Stimulated activated CD4-positive, alpha-beta T cell treated with anti-CD3 and anti-CD28 coated beads, Interleukin-1b, Interleukin-23, amount 100 ng/mL, for 4 hours (primary cell): ENCODE data around the gene PLCL1.
"Not testable (repeated sequence)": the region's sequence is repeated elsewhere in the genome, so short reads cannot be mapped to it uniquely, and the experiment has no call there.

Experiments used
- DNase-seq, 2 donors: peaks; one replicate each; pipeline ENCODE4 v3.0.0-alpha.2; 2020; ENCODE audit warnings: low read depth in 2 of 2

Gene PLCL1

DNA sequence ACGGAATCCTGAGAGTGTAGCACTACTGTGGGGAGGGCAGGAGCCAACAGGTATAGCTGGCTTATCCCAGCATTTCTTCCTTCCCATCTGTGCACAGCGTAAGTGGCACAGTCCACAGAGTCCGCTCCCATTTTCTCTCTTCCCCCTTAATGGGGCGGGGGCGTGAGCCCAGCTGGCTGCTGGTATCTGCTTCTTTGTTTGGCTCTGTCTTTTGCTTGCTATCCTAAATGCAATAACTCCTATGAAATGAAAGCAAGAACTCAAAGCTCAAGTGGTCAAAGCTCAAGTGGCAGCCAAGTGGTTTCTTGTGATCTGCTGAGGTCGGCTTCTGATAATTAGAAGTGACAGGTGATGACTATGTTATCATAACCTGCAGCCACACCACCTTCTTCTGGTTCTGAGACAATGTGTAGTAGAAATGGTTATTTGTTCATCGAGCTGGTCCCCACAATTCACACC lies 192.7 kb downstream of the PLCL1 start:
- DNase-seq = no peak

DNA sequence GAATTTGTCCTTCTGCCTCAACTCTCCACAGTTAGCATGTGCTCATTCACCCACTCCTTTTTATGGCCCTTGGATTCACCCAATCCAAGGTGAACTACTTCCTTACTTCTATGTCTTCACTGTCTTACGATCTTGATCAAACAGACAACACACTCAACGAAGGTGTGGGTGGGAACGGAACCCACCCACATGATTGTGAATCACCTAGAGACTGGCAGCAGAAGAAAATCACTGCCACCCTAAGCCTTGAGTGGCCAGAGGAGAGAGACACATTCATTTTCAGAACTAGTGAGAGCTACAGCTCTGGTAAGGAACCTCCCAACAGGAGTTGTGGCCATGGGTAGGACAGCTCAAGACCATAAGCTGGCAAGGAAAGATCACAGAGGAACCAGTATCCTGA lies 194.3 kb downstream of the PLCL1 start:
- peak; percentile 1 to 15 for DNase-seq

DNA sequence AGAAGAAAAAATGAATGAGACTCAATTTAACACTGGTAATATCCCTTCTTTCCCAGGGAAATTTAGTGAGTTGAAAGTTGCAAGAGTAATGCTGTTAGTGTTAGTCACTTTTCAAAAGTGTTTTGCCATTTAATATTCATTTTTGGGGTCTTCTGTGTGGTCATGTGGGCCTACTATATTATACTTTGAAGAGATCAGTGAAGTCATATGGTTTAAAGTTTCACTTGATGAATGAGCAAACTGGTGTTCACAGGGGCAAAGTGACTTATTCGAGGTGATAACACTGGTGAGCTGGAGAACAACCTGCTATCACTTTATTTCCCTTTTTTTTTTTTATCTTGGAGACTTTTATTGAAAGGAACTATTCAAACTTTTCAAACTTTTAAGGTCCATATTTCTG lies 196.0 kb downstream of the PLCL1 start:
- no peak for DNase-seq

DNA sequence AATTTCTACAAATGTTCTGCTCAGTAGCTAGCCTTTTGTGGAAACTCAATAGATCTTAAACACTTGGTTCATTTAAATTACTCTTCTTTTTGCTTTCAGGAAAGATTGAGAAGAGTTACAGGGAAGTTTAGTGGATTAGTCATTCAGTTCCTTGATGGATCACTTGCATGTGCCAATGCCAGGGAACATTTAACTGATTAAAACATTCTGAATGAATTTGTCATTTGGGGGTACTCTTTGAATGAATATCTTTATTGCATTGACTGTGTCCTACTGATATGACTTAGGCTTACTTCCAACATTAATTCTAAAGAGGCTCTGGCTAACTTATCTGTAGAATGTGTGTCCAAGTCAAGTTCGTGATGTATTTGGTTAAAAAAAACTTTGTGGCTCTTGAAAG lies 199.8 kb downstream of the PLCL1 start:
- no peak for DNase-seq

DNA sequence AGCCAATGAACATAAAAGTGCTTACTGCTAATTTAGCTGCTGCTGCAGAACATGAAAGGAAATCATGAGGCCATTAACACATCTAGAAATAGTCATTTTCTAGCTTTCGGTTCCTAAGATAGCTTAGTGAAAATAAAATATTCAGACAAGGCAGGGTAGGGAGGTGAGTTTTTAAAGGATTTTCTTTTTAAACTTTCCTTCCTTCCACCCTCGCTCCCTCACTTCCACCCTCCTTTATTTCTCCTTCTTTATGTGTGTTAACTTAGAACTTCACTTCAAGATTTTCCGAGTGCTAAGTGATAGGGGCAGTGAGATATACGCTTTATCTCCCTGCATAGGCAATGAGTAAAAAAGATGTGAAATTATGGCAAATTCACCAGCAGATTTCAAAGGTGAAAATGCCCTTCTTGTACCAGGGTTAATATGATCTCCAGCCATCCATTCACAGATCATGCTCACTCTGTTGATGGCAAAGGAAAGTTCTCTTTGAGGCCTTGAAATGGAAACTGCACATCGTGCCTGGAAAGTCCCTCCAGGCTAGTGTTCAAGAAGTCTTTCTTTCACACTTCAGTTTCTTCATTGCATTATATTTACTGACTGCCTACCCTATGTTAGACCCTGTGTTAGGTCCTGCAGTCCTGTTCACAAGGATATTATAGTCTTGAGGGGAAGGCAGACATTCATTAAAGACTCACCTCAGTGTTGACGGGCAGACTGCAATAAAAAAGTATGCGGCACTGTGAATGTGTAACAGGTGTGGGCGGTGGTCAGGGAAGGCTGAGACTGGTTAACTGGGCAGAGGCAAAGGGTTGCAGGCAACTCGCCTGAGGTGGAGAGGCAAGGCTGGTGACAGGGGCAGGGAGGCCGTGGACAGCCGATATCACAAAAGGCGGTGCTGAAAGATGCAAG lies 200.8 kb downstream of the PLCL1 start:
- peak; percentile 3 to 14 for DNase-seq

DNA sequence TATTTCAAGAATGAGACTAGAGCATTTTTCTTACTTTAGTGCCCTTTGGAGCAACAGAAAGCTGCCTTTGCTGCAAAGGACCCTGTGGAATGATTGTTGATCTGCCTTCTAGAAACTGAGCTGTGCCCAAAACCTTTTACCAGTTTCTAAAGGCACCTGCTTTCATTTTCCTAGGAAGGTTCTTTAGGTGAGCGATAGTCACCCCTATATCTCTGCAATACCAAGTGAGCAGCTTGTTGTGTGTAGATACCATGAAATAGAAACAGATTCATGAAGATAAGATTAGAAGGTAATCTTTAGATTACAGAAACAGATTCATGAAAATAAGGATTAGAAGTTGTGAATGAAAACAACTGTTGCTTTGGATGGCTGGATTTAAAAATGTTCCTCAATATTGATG lies 202.3 kb downstream of the PLCL1 start:
- DNase-seq = no peak

DNA sequence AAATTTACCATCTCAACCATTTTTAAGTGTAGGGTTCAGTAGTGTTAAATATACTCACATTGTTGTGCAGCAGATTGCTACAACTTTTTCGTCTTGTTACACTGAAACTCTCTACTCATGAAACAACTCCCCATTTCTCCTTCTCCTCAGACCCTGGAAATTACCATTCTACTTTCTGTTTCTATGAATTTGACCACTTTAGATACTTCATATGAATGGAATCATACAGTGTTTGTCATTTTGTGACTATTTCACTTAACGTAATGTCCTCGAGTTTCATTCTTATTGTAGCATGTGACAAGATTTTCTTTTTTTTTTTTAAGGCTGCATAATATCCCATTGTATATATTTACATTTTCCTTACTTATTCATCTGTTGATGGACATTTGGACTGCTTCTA lies 203.8 kb downstream of the PLCL1 start:
- DNase-seq = no peak

DNA sequence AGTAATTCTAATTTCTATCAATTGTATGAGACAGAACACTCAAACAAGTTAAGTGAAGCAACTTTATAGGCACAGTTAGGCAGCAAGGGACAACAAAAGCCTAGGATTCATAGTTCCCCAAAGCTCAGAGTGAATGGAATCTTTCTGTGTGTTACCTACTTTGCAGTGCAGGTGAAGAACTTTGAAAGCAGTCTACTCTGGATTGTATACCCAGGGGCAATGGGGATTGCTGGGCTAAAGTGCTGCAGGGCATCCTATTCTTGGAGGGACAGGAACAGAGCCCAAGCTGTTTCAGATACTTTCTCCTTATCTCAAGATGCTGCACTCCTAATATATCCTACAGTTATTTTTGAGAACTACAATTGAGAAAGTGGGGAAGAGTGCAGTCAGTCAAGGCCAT lies 207.6 kb downstream of the PLCL1 start:
- DNase-seq = no peak

DNA sequence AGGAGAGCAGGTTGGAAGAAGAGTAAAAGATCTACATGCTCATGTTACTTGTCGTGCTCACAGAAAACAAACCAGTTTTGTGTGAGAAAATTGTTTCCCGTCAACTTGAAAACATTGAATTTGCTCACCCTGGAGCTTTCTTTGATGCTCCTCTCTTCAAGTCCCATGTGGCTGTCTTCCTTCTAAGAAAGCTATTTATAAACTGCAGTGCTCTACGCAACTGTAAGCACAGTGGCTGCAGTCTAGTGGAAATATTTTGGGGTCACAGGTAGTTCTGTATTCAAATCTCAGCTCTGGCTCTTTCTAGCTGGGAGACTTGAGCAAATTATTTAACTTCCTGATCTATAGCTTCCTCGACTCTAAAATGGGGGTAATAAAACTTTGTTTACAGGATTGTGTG lies 211.8 kb downstream of the PLCL1 start:
- DNase-seq = no peak

DNA sequence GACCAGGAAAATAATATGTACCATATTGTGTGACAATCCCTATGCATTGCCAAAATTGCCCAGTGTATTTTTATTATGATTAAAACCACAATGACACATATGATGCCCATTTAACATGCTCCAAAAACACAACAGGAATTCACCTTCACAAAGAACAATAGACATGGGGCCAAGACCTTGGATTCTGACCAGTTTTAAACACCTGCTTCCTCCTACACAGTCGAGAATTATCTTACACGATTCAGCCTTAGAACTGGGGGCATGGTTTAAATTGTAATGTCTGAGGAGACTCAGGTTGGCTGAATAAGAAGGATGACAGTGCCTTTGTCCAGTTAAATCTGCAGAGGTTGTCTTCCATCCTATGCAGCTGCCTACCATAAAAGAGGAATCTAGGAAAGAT lies 212.7 kb downstream of the PLCL1 start:
- no peak for DNase-seq

DNA sequence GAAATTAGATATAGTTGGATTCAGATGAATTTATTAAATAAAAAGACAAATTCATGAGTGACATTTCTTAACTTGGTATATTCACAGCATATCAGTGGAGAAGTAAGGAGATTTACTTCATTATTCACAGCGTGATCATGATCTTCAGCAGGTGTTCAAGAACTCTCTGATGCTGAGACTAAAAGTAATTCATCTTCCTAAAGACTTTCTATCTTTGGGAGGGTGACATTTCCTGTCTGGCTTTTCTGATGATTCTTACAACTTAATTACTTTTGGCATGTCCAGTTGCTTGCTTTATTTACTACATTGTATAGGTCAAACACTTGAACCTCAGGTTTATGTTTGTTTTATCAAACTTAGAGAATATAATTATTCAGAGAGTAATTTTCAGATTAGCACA lies 224.6 kb downstream of the PLCL1 start:
- DNase-seq = no peak

DNA sequence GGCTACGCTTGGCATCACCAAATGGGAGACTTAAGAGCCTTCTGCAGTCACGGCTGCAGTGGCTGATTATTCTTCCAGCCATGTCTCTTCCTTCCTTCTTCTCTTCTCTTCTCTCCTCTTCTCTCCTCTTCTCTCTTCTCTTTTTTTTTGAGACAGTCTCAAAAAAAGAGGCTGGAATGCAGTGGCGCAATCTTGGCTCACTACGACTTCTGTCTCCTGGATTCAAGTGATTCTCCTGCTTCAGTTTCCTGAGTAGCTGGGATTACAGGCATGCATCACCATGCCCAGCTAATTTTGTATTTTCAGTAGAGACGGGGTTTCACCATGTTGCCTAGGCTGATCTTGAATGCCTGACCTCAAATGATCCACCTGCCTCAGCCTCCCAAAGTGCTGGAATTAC lies 225.2 kb downstream of the PLCL1 start:
- DNase-seq = not testable (repeated sequence)

DNA sequence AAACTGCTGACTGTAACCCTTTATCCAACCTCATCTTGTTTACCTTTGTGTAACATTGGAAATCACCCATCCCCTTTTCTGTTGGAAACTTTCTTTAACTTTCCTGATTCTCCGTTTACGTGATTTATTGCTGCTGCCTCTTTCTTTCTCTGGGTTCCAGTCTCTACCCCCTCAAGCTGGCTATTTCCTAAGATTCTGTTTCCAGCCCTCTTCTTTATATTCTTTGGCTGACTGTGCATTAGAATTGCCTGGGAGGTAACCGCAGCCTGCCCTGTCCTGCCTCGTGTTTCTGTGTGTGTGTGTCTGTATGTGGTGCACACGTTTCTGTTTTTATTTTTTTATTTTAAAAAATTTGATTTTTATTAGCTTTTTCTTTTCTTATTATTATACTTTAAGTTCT lies 229.2 kb downstream of the PLCL1 start:
- no peak for DNase-seq

DNA sequence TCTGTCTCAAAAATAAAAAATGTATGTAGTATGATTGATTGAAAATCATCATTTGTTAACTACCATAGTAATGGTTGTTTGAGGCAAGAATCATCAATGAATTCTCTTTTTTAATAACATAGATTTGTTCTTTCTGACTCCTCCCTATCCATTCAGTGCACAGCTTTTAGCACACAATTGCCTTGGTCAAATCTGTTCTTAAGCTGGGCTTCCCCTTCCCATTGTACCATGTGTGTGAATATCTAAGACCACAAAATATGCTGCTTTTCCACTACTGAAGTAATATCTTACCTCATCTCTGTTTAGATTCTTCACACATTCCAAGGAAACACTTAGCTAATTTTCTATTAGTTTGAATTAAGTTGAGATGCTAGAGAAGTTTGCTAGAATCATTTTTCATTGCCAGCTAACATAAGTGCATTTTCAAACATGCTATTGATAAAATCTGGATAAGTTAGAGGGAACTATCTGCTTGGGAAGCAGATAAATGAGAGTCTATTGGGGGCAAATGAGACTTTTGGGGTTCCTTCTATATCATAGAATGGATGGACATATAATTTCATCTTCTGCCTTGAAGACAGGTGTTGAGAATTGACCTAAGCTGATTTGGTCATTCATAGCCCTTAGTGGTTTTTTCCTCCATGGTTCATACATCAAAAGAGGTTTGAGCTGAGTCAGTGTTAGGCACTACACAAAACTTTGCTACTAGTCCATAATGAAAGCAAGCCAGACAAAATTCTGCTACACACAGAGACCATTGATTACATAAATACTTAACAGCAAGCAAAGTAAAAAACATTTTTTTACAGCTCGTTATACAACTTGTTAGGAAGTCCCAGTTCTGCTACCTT lies 231.9 kb downstream of the PLCL1 start:
- DNase-seq = no peak

DNA sequence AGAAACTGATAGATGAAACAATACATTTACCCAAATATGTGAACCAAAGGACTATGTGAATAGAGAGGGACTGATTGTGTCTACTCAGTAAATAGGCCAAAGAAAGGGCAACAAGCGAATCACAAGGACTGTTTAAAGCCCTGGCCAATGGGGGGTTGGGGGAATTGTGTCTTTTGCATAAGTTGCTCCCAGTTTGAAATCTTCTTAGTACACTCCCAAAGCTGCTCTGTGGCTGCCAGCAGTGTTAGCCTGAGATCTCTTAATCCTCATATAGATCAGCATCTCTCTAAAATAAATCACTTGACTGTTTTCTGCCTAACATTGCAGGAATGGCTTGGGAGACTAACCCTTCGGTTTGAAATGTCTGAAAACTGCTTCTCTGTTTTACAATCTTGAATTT lies 236.4 kb downstream of the PLCL1 start:
- DNase-seq = no peak

DNA sequence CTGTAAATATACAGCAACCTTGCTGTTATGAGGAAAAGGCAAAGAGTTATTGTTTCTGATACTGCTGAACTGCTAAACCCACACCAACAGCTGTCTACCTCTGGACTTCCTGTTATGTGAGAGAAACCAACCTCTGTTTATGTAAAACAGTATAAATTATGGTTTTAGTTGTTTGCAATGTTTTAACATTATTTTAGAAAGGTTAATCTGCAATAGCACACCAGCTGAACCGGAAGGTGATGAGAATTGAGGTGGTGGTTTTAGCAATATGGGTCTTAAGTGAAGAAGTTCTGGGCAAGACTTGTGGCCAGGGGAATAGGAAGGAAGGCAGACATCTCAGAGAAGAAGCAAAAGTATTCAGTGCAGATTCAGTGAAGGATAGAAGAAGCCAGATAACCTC lies 237.8 kb downstream of the PLCL1 start:
- no peak for DNase-seq

DNA sequence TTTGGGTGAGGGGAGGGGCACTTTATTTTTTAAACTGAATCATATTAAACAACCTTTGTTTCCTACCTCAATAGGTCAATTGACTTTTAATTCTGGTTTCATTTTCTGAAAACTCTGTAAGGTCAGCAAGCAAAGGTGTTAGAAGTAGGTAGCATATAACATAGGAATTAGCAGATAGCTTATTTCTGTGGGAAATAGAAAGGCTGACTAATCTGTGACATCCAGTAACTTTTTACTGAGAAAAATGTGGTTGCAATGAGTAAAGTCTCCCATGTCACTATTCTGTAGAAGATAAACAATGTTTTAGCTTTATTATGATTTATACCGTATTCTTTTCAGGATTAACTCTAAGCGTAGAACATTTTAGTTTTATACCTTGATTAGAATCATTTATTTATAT lies 240.4 kb downstream of the PLCL1 start:
- DNase-seq = no peak

DNA sequence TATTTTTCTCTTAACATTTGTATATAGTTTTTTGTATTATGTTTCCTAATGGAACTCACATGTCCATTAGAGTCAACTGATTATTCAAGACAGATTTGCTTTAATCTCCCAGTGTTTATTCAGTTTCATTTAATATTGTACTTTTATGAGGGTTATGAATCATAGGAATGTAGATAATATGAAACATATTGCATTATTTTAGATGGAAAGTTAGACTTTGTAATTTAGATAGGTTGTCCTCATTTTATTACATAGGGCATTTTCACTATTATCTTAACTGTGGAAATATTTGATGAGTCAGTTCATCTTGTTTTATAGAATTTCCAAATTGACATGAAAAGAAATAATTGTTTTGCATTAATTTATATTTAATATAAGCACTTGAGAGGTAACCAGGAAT lies 240.8 kb downstream of the PLCL1 start:
- no peak for DNase-seq

DNA sequence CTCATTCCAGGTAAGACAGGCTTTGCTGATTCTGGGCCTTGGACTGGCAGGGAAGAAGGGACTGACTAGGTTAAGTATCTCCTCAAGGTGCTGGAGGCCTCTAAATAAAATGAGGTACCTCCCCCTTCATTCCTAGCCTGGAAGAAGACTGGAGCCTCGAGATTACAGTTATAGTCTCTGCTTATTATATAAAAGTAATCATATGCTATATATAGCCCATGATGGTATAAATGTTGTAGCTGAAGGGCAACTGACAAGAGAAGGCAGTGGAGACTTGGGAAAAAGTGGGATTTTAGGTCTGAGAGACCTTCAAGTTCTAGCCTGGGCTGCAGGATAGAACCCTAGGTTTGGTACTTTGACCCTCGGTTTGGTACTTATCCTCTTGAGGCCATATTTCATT lies 248.3 kb downstream of the PLCL1 start:
- no peak for DNase-seq

DNA sequence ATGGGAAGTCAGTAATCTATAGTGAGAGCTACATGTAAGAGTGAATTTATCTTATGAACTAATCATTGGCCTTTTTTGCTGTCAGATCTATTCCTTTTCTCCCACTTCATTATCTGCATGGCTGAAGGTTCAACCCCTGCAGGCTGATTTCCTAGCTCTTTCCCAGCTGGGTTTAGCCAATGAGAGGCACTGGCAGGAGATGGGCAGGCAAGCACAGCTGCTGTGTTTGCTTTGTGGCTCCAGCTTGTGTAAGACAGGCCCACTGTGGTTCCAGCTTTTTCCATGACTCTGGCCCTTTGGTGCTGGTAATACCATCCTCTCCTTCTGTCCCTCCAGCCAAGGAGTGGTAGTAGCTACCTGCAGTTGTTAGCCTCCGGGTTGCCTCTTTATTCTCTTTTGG lies 248.8 kb downstream of the PLCL1 start:
- no peak for DNase-seq

DNA sequence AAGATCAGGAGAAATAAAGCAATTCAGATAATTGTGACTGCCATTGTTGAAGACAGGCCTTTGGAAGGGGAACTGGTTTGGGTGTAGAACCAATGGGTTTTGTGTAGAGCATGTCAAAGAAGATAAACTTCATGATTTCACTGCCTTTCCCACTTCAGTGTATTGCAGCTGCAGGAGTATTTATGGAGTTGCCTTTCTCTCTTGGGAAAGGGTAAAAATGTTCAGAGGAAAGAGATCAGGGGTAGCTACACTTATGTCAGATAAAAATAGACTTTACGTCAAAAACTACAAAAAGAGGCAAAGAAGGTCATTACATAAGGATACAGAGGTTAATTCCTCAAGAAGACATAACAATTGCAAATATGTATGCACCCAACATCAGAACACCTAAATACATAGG lies 249.4 kb downstream of the PLCL1 start:
- no peak for DNase-seq

DNA sequence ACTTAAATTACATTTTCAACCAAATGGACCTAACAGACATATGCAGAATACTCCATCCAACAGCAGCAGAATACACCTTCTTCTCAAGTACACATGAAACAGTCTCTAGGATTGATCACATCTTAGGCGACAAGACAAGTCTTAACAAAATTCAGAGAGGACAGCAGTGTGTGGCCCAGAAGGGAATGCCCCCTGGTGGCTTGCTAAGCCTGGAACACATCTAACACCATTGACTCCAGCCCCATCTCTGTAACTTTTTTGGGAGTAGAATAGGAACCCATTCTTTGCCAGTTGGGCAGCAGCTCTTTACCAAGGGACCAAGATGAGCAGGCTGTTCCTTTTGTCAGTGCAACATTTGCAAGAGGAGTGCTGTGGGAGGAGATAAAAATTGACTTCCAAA lies 249.9 kb downstream of the PLCL1 start:
- DNase-seq = peak; percentile 29 to 30

DNA sequence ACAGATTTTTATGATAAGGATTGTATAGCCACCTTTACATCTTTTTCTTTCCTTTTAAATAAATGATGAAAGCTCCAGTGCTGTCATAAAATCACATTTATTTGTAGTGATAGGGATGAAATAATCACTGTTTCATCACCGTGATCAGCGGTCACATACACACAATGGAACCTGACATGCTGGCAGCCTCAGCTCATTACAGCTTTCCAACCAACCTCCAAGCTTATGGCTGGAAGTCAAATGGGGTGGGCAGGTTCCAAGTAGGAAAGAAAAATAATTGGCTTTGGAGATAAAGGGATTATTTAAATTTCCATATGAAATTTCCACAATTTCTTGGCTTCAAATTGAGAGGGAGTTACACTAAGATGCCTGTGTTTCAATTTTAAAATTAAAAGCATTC lies 251.3 kb downstream of the PLCL1 start:
- DNase-seq = no peak
